Lower leg skin (tissue), 4 donors: ENCODE measurements around the gene EPHA5. TPM values are rescaled to one million over a fixed set of nuclear protein-coding genes. Genes with fewer than 3 reads are reported as not detected.

Experiments
- DNase-seq, 2 donors: peaks; one replicate each; pipeline ENCODE4 v3.0.0-alpha.2; 2019; ENCODE audit warnings: low spot score in 2 of 2
- H3K4me3 ChIP-seq: fragments of 200-600 bp; sonication (generic); 2 replicates; pipeline ENCODE4 v1.5.1; 2017; ENCODE audit warnings: mild to moderate bottlenecking, low read depth; ENCODE audit not compliant: poor library complexity, severe bottlenecking
- CTCF ChIP-seq, 3 donors: fragments of 450-650 bp; IDR thresholded peaks; one replicate each; pipeline ENCODE4 v1.5.1; 2016; ENCODE audit warnings: antibody characterized with exemption in 3 of 3, mild to moderate bottlenecking in 3 of 3, moderate library complexity in 2 of 3
- POLR2A ChIP-seq, 2 donors: fragments of 450-650 bp; IDR thresholded peaks; one replicate each; pipeline ENCODE4 v1.6.1; 2016 to 2017; ENCODE audit warnings: antibody characterized with exemption in 2 of 2, mild to moderate bottlenecking in 1 of 2, moderate library complexity in 1 of 2
- WGBS, 2 donors: methylation state at CpG; one replicate each; pipeline ENCODE4 v1.1.5; 2018; 5-methylcytosine and 5-hydroxymethylcytosine counted together
- intact Hi-C: fragments of 100-400 bp; cut with DNase I; formaldehyde crosslinking; loops from one replicate; pipeline ENCODE4 v1.15.0; 2023; ENCODE audit warnings: low total_unique reads
- total RNA-seq, 4 donors: library from RNA; depleted of rRNA; stranded (reverse); fragments of >200 nt; gene quantifications; one replicate each; pipeline ENCODE4 v1.1.0, GENCODE V29; 2016

The EPHA5 gene
- total RNA-seq, 4 donors from 2014 or later = 0.34 to 0.63 (median 0.51) TPM

DNA sequence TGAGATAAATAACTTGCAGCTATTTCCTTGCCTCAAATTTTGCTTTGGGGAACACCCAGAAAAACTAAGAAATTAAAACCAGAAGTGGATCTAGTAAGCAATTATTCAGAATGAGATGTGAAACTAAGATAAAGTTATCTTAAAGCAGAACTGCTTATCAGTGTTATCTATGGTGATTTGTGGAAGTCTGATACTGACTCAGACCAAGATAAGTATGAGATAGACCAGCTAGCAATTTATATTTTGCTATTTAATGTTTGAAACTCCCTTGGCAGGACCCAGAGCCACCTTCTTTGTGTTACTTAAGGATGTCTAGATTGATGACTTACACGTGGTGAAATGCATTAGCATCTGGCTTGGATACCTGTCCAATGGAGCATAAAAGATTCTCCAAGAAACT, 368.1 kb downstream of the EPHA5 start:
- TF ChIP-seq POLR2A (IDR thresholded peaks at IDR 0.05) (no peak), CTCF (IDR thresholded peaks at IDR 0.05) (no peak)
- no peak overlapping the region for H3K4me3 ChIP-seq
- DNase-seq = no peak
- WGBS, 2 donors = 18 to 19% methylated on average over 1 of the region's 1 CpG
- intact Hi-C loops = no loop called here

DNA sequence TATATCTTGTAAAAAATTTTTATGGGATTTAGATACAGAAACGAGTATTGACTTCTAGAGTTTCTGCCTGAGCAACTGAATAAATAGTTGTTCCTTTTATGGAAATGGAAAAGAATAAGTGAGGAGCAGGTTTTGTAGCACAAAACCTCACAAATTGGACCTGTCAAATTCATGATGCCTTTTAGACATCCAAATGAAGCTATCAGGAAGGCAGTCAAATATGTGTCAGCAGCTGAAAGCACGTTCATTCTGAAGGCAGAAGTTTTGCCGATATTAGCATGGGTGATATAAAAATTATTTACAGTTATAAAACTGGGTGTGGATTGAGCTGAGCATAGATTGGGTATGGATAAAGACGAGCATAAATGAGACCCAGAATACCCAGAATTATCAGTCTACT, 374.0 kb downstream of the EPHA5 start:
- no peak overlapping the region for H3K4me3 ChIP-seq
- WGBS, 2 donors = 67 to 70% methylated on average over 4 of the region's 4 CpGs
- intact Hi-C loops = no loop called here
- no peak for DNase-seq
- TF ChIP-seq CTCF (IDR thresholded peaks at IDR 0.05) (no peak), POLR2A (IDR thresholded peaks at IDR 0.05) (no peak)

DNA sequence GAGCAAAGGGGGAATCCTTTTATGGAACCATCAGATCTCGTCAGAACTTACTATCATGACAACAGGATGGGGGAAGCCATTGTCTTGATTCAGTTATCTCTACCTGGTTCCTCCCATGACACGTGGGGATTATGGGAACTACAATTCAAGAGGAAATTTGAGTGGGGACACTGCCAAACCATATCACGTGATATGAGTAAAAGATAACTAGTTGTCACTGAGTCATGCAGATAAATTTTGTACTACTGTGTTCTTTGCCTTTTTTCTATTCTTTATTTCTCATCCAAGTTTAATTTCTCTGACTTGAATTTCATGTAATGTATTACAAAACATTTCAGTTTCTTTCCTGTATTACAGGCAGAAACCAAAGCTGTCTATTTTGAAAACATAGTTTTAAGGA, 383.2 kb downstream of the EPHA5 start:
- DNase-seq = no peak
- no peak for TF ChIP-seq POLR2A (IDR thresholded peaks at IDR 0.05)
- 58 to 74% methylated on average over 3 of the region's 3 CpGs for WGBS, 2 donors
- intact Hi-C loops = no loop called here
- no peak overlapping the region for H3K4me3 ChIP-seq
